HTR-8/SVneo (cell line): Measurements from ENCODE around the gene ADPRS.

Experiments used
- DNase-seq: peaks from one replicate; pipeline ENCODE4 v3.0.0; 2011; ENCODE audit warnings: low spot score, mixed read lengths; ENCODE audit not compliant: insufficient read length
- FAIRE-seq: peaks from 2 replicates; lab custom pipeline; 2011; peaks lifted over from hg19 to GRCh38; lab: Jason Lieb, UNC

Gene ADPRS

DNA sequence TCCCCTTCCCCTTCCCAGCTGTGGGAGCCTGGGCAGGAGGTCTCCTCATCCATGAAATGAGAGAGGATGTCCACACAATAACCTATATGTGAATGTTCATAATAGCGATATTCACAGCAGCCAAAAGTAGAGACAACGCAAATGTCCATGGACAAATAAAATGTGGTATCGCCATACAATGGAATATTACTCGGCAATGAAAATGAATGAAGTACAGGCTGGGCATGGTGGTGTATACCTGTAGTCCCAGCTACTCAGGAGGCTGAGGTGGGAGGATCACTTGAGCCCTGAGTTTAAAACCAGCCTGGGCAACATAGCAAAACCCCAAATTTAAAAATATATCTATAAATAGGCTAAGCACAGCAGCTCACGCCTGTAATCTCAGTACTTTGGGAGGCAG, 12.9 kb downstream of the ADPRS start:
- no peak for FAIRE-seq

DNA sequence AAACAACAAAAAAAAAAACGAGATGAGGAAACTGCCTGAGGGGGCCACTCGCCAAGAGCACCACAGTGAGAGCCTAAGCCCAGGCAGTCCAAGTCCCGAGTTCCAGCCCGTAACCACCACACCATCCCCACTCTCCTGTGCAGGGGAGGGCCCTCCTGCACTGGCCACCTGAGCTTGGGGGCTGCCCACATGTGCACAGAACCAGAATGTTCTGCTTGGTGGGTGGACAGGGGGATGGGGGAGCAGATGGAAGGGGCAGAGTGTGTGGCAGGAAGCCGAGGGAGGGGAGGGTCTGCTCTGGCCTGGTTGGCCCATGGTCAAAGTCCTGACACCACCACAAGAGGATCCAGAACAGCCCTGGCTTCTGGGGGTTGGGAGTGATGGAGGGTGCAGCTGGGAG, 17.6 kb downstream of the ADPRS start:
- FAIRE-seq (no peak), DNase-seq (no peak)

More for the DNA sequence above, 12.9 kb downstream of the ADPRS start:
- DNase-seq, result no peak

DNA sequence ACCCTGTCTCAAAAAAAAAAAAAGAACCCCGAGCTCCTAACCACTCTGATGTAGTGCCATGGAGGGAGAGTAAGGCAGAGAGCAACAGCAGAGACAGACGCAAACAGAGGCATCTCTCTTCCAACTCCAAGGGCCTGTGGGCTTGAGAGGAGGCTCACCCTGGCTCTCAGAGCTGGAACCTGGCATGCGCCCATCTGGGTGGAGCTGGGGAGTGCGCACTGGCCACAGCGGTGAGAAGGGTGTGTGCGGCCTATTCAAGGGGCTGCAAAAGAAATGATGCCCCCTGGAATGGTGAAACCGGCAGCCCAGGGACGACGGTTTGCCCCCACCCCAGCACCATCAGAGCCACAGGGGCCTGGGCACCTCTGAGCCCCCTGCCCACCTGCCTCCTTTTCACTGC, 18.7 kb downstream of the ADPRS start:
- no peak for DNase-seq
- FAIRE-seq, result no peak

DNA sequence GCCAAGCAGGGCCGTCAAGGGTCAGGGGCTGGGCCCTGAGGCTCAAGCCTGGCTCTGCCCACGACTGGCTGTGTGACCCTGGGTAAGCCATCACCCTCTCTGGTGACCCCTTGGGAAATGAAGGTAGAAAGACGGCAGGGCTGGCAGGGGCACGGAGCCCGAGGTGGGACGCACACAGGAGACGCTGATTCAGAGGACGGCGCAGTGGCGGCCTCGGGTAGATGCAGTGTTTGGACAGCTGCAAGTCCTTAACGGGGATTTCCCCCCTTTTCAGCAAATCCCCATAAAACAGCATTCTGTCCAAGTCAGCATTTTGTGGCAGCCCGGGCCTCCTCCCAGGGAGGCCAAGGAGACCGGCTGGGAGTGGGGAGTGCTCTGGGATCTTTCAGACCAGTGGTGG, 19.6 kb downstream of the ADPRS start:
- FAIRE-seq (no peak), DNase-seq (no peak)

DNA sequence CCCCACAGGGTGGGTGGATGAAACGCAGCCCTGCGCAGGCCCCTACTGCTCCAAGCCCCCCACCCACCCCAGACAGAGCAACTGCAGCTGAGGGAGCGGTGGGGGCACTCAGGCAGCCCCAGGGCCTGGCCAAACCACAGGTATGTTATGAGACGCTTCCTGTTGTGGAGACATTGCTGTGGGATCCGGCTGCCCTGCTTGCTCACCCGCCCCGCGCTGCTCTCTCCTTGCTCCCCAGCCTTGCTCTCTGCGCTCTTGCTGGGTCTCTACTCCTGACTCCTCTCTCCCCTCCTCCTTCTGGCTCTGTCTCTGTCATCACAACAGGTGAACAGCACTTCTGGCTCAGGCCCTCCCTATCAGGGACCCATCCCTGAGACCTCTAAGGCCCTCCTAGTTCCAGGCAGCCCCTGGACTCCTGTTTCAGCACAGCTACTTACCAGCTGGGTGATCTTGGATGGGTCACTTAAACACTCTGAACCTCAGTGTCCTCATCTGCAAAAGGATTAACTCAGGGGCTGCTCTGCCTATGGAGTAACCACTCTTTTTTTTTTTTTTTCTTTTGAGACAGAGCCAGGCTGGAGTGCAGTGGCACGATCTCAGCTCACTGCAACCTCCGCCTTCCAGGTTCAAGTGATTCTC, 20.5 kb downstream of the ADPRS start:
- DNase-seq, result peak; percentile 81
- FAIRE-seq, result peak; percentile 55

DNA sequence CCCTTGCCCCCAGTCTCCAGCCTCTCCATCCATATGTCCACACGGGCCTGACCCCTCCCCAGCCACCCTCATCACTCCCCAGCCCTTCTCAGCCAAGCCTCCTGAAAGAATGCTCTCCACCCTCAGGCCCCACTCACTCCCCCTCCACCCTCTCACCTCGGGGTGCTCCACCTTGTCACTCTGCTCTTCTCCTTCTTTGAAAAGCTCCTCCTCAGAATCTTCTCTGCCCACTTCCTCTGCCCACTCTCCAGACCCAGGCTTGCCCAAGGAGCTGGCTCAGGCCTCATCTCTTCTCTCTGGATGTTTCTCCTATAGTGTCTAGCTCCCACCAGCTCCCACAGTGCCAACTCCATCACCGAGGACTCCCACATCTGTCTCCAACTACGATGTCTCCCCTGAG, 22.5 kb downstream of the ADPRS start:
- no peak for FAIRE-seq
- no peak for DNase-seq

DNA sequence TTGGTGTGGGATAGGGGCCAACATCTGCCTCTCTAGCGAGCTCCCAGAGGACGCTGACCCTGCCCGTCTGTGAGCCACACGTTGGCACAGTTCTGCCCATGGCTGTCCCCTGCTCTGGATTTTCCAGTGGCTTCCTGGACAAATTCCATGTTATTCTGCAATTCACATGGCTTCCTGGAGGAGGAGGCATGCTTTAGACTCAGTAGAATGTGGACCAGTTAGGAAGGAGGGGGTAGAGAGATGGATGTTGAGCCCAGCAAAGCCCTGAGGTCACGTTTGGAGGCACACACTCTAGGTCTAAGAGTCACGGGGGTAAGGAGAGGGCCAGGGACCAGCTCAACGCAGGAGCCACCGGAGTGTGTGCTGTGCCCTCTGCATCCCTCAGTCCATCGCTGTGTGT, 24.1 kb downstream of the ADPRS start:
- DNase-seq, result no peak
- FAIRE-seq, result no peak

DNA sequence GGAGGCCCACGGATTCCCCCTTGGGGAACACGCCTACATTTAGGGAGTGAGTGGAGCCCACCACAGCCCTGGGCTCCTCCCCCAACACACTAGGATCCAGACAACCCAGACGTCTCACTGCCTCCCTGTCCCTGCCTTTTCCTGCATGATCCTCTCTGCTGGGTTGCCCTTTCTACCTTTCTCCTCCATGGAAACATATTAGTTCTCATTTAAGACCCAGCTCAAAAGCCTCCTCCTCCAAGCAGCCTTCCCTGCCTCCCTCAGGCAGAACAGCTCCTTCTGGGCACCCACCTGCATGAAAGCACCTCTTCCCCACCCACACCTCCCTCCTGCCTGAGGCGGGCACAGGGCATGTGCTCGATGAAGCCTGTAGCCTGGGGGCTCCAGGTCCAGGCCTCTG, 25.7 kb downstream of the ADPRS start:
- FAIRE-seq, result no peak
- DNase-seq, result no peak

DNA sequence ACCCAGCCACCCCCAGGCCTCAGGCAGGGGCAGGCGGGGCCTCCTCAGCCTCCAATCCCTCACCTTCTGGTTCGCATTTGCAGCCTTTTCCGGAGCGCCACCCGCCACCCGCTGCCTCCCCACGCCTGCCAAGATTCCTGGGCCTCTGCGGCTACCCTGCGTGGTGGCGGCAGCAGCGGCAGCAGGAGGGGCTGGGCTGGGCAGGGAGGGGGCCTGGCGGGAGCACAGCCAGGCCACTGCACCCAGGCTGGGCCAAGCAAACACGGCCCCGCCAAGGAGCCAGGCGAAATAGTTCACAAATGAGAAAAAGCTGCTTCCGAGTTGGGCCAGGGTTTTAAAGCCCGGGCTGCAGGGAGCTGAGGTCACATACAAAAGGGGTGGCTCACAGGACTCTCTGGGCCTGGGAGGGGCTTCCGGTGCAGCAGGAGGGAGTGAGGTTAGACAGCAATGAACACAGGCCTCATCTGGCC, 26.5 kb downstream of the ADPRS start:
- no peak for FAIRE-seq
- no peak for DNase-seq

DNA sequence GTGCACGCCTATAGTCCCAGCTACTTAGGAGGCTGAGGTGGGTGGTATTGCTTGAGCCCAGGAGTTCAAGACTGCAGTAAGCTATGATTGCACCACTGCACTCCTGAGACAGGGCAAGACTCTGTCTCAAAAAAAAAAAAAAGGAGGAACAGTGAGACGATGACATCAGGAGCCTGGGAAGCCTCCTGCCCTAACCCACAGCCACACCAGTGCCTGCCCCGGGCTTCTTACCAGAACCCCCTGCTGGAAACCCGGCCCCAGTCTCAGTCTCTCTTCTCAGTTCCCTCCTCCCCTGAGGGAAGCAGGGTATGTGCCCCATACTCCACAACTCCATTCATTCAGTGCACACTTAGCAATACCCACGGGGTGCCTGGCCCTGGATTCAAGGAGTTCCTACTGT, 27.2 kb downstream of the ADPRS start:
- DNase-seq, result no peak
- no peak for FAIRE-seq

DNA sequence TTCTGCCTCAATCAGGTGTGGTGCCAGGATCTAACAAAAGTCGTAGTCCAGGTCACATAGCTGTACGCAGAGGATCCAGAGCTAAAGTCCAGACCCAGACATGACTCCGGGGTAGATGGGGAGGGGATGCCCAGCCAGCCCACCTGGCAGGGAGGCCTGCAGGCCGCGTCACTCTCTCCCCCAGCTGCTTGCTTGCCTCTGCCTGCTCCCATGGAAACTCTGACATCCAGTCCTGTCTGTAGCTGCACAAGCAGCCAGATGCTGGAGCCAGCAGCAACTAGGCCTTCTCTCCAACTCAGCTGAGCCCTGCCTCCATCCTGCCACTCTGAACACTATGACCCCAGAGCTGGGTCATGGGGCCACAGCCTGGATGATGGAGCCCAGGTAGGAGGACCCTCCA, 28.2 kb downstream of the ADPRS start:
- DNase-seq, result no peak
- no peak for FAIRE-seq

DNA sequence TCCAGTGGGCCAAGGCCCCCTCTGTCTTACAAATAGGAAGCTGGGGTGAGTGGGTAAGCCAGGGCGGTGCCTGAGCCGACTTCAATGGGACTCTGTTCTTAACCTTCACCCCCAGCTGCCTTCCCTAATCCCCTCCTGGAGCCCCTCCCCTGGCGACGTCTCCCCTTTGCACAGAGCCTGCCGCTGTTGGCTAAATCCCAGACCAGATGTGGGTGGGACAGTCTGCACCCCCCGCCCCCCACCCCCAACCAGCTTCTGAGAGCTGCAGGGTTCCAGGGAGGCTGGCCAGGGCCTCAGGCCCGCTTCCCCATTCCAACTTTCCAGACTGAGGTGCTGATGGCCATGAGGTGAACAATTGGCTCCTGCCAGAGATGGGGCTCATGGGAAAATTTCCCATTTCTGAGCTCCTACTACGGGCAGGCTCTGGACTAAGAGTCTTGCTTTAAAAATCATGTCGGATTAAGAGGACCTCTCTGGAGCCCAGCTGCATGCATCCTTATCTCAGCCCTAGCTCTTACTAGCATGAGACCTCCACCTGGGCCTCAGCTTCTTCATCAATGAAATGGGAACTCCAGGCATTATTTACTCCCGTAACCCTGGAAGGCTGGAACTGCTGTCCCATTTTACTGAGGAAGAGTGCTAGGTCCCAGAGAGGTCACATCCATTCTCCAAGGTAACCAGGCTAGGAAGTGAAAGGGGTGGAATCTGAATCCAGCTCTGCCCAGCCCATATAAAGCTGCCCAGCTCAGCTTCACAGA, 29.9 kb downstream of the ADPRS start:
- FAIRE-seq (no peak), DNase-seq (no peak)

DNA sequence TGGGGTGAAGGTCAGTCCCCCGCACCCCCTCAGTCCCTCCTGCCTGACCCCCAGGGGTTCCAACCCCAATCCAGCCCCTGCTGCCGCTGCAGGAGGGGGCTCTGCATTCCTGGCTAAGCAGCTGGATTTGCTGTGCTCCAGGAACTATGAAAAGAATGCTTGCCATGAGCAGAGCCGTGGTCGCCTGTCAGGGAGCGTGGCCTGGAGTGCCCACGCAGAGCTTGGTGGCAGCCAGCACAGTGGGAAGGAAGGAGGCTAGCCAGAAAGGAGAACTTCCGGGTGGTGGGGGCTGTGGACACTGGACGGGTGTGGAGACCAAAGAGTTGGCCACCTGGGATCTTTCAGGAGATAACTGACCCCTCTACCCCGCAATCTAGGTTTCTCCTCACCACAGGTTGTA, 30.8 kb downstream of the ADPRS start:
- DNase-seq (no peak), FAIRE-seq (no peak)

DNA sequence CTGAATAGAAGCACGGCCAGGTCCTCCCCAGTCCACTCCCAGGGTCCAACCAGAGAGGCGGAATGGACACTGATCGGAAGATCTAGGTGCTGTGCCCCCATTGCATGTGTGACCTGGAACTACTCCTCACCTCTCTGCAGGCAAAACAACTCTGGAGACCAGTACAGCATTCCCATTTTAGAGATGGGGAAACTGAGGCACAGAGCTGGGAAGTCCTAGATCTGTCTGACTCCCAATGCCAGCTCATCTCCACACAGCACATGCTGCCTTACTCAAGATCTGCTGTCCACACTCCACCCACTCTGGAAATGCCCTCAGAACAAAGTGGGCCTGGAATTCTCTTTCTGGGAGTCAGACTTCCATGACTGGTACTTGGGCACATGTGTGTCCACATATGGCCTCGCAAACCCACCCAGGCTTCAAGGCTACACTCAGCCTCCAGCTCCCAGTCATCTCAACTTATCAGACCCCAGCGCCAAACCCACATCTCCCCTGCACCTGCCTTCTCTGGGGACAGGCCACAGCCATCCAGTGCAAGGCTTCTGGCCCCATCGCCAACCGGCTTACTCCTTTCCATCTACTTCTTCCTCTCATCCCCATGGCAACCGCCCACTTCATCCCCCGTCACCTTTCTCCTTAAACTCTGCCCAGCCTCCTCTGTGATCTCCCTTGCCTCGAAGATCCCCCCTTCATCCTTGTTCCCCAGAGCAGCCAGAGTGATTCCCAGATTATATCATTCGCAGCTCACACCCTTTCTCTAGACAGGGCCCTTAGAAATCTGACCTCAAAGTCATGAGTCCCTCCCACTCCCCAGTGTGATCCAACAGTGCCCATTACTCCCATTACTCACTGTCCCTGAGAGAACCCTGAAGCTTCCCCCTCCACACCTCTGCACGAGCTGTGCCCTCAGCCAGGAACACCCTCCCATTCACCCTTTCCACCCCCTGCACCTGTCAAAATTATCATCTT, 33.7 kb downstream of the ADPRS start:
- FAIRE-seq, result no peak

DNA sequence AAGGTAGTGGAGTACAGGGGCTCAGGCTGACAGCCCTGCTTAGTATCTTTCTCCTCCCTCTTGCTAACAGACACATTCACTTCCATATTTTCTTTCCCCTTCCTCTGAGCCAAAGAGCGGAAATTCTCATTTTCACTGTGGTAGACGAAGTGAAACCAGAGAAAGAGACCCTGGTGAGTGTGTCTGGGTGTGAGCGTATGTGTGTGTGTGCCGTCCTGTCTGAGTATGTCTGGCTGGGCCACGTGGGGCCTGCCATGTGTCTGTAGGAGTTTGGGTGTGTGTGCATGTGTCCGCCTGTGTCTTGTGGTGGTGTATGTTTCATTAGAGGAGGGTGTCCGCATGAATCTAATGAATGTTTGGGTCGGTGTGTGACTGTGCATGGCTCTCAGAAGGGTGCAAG, 34.7 kb downstream of the ADPRS start:
- FAIRE-seq (no peak), DNase-seq (no peak)

More for the DNA sequence above, 33.7 kb downstream of the ADPRS start:
- DNase-seq, result no peak

DNA sequence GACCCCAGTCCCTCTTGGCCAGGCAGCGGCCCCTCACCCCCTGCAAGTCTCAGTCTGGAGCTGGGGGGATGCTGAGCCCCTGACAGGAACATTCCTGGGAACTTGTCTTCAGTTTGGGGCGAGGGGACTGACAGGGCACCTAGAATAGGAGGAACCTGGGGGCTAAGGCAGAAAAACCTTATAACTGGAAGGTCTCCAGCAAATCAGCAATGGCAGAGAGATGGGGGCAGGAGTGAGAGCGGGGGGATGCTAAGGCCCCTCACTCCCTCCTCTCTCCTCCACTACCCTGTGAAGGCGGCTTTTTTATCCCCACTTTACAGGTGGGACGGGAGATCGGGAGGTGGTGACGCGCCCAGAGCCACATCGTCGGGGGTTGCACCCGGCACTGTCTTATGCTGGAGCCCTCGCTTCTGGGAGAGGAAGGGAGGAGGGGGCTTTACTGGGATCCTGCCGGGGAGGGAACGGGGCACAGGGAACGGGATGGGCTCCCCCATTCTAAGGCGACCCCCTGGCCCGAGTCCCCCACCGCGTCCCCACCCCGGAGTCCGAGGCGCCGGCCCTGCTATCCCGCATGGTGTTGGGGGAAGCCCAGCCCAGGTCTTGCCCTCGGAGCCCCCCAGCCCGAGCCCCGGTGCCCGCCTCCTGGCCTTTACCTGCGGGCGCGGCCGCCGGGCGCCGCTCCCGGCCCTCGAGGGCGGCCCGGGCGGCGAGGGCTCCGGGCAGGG, 35.9 kb downstream of the ADPRS start:
- DNase-seq (no peak), FAIRE-seq (no peak)

DNA sequence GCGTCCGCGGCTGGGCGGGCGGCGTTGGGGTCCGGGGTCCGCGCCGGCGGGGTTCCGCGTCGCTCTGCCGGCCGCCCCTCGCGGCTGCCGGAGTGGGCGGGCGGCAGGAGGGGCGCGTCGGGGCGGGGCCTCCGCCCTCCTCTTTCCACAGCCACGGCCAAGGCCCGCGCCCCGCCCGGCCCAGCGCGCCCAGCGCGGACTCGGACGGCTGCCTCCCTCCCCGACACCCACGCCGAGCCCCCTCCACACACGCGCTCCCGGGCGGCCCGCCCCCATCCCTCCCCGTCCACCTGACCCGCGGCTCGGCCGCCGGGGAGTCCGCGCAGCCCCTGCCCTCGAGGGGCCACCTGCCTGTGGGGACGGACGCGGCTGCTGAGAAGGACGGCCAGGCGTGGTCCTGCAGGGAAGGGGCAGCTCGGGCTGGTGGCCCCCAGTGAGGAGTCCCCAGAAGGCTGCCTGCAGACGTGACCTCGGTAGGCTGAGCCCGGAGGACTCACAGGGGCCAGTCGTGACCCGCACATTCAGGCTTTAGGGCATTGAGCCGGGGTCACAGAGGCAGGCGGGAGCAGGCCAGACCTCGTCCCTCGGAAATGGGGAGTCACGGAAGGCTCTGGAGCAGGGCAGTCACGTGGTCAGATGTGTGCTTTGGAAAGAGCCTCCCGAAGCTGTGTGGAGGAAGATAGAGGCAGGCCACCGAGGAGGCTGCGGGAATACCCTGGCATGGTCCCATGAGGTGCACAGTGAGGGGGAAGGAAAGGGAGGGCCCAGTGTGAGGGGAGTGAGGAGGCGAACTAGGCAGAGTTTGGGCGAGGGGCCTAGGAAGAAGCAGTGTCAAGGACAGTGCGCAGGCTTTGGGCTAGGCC, 36.7 kb downstream of the ADPRS start, which contains the start of gene COL8A2:
Gene COL8A2, minus strand, starts transcription at position 94 of the 863 bp plus-strand sequence. CDS start 24,980 bp downstream, outside the sequence.
- no peak for FAIRE-seq
- no peak for DNase-seq

DNA sequence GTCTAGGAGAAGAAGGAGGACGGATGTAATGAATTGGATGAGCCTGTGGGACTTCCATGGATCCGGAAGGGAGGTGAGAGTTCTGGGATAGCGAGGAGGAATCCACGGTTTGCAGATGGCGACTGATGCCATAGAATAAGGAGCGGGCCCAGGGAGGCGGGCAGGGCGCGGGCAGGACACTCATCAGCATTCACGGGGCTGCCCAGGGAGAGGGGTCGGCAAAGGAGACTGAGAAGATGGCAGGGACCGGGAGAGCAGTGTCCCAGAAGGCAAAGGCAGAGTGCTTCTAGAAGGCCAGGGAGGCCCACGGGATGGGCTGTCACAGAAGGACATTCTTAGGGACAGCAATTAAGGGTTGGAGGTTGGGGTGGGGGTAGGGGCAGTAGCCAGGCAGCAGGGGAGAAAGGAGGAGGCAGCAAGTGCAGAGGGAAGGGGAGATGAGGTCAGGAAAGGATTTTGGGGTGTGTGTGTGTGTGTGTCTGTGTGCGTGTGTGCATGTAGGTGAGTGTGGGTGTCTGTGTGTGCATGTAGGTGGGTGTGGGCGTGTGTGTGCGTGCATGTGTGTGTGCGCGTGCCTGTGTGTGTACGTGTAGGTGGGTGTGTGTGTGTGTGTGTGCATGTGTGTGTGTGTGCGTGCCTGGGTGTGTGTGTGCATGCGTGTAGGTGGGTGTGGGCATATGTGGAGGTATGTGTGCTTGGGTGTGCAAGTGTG, 37.5 kb downstream of the ADPRS start:
- FAIRE-seq, result peak; percentile 79

More for the DNA sequence above, 37.5 kb downstream of the ADPRS start:
- no peak for DNase-seq
